IPS-NIHi7 (cell line): ENCODE data around the gene PGA5.
A peak's percentile ranks its signal among the peaks of the same experiment; 100 is the strongest.

Experiments
- DNase-seq: peaks from one replicate; pipeline ENCODE4 v3.0.0; 2012; ENCODE audit warnings: mixed read lengths; ENCODE audit errors: extremely low spot score

PGA5 gene

DNA sequence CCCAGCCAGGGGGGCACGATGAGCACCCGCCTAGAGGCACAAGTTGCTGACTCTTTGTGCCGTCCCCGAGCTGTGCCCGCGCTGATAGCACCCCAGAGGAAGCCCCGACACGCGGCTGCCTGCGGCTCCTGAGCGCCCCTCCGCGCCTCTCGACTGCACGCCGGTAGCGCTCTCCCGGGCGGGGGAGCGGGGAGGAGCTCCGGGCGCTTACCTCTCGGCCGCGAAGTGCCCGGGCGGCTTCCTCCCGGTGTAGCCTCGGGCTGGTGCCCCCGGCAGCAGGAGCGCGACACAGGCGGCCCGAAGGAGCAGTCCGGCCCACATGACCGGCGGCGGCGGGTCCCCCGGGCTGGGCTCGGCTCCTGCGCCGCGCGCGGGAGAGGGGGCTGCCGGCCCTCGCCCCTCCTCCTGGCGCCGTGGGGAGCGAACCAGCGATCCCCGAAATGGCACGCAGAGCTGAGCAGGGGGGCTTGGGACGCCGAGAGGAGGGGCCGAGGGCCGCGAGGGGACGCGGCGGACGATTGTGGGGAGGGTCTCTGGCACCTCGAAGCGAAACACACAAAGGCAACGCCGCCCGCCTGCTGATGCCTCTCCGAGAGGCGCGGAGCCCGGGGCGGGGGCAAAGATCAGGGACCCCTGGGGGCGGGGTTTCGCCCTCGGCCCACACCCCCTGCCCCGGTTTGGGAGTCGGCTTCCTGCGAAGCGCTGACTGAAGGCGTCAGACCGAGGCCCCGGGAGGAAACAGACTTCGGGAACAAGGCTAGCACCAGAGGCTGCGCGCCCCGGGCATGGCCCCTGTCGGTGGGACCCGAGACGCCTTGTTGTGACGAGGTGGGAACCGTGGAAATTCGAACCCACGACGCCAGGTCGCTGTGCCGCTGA, 54.0 kb downstream of the PGA5 start, which contains the start of gene VWCE:
VWCE (minus strand) TSS at position 600 of the 879 bp plus-strand sequence; CDS start at position 321, 279 bp downstream.
- peak; percentile 87 for DNase-seq

DNA sequence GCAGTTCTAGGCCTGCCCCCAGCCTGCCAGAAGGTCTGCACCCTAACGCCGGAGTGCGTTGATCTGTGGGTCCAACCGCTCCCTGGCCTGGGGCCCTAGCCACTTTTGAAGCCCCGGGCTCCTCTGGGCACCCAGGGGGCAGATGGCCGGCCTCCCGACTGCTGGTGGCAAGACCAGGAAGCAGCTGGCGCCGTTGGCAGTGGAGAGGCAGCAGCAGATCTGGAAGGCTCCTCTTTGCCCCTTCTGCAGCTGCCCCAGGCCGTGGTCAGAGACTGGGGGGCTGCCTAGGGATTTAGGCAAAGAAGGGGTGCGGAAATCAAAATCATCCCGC, 54.6 kb downstream of the PGA5 start:
- DNase-seq = no peak

DNA sequence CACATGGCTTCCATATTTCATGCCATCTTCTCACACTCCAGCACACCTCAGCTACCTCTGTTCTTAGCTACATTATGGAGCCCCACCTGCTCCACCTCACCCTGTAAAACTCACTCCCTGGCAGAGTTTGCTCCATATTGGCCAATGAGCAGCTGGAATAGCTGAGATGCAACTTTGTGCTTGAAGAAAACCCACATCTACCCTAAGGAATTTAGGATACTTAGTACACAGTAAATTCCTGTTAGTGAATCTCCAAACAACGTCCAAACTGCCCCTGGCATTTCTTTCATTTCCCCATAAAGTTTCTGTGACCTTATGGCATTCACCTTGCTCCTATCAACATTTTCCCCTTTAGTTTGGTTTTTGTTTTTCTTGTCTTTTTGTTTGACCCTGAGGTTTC, 56.4 kb downstream of the PGA5 start:
- DNase-seq = no peak

GRCh38 chr11:61297746-61298145, 56.8 kb downstream of the PGA5 start:
- DNase-seq = no peak

DNA sequence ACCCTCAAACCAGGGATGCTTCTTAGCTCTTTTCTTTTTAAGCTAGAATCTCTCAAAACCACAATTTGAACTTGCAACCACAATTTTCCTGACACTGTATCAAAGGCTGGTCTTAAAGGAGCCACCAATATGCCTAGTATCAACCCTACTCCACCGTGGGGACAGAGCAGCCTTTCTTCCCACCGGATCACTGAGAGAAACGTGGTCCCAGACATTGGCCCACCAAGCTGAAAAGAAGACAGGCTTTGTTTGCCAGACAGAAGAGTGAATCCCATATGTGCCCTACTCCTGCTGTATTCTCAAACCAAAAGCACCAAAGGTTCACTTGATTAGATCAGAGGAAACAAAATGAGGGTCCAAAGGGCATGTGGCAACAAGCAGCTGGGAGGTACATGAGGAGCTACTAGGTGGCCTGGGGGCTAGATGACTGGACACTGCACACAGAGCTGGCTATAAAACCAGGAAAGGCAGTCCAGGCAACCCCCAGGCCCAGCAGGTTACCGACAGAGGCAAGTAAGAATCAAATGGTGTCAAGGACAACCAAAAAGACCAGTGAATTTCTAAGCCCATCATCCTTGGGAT, 57.8 kb downstream of the PGA5 start:
- no peak for DNase-seq
